PC-3 (cell line): ENCODE measurements around the gene AP1M2. TPM values are rescaled to one million over a fixed set of nuclear protein-coding genes. Genes with fewer than 3 reads are reported as not detected.

ENCODE experiments used
- ATAC-seq: fragments of 200-7000 bp; cut with Tn5 transposase; 2 replicates; pipeline ENCODE4 v1.9.1; 2020; ENCODE audit warnings: mild to moderate bottlenecking, moderate library complexity
- BruUV-seq: library from RNA; stranded (reverse); fragments of 400-500 nt; replicated peaks from 2 replicates; lab custom pipeline; 2021; lab: Mats Ljungman, UMichigan
- CTCF ChIA-PET: fragments of 300-600 bp; sonication (Branson Sonifier 250); formaldehyde crosslinking; loops from one replicate; lab custom pipeline; 2022; ENCODE audit warnings: antibody characterized with exemption; lab: Charles Lee
- POLR2A ChIA-PET: fragments of 300-600 bp; sonication (Branson Sonifier 250); formaldehyde crosslinking; loops from one replicate; lab custom pipeline; 2022; ENCODE audit warnings: antibody characterized with exemption; ENCODE audit not compliant: unreplicated experiment; lab: Charles Lee
- DNase-seq: peaks from one replicate; pipeline ENCODE4 v3.0.0-alpha.2; 2015
- H2AFZ ChIP-seq: fragments of 300-600 bp; sonication (generic); 2 replicates; pipeline ENCODE4 v1.6.0; 2016; ENCODE audit warnings: antibody characterized with exemption, low read length
- H3F3A ChIP-seq: fragments of 300-600 bp; sonication (generic); one replicate; pipeline ENCODE4 v1.6.0; 2017; ENCODE audit warnings: antibody characterized with exemption, low read length, control low read depth, mild to moderate bottlenecking; ENCODE audit not compliant: unreplicated experiment
- H3K27ac ChIP-seq: fragments of 300-600 bp; sonication (generic); 2 replicates; pipeline ENCODE4 v1.5.1; 2016; ENCODE audit warnings: mild to moderate bottlenecking, low read length
- H3K27me3 ChIP-seq: fragments of 300-600 bp; sonication (generic); 2 replicates; pipeline ENCODE4 v1.6.1; 2016; ENCODE audit warnings: low read length, mixed read lengths
- H3K36me3 ChIP-seq: fragments of 300-600 bp; sonication (generic); 2 replicates; pipeline ENCODE4 v1.6.1; 2016; ENCODE audit warnings: low read depth, mixed run types, low read length, mixed read lengths
- H3K4me1 ChIP-seq: fragments of 300-600 bp; sonication (generic); 2 replicates; pipeline ENCODE4 v1.5.1; 2016; ENCODE audit warnings: low read length; ENCODE audit not compliant: insufficient read depth
- H3K4me2 ChIP-seq: fragments of 300-600 bp; sonication (generic); 2 replicates; pipeline ENCODE4 v1.6.0; 2016; ENCODE audit warnings: low read length
- H3K4me3 ChIP-seq: fragments of 300-600 bp; sonication (generic); 2 replicates; pipeline ENCODE4 v1.5.1; 2016; ENCODE audit warnings: mild to moderate bottlenecking, low read length, mixed read lengths
- H3K79me2 ChIP-seq: fragments of 300-600 bp; sonication (generic); 2 replicates; pipeline ENCODE4 v1.6.1; 2017; ENCODE audit warnings: low read length, mixed read lengths
- H3K9ac ChIP-seq: fragments of 300-600 bp; sonication (generic); 2 replicates; pipeline ENCODE4 v1.6.0; 2016; ENCODE audit warnings: mild to moderate bottlenecking, low read length
- H3K9me2 ChIP-seq: fragments of 300-600 bp; sonication (generic); replicated peaks from 2 replicates; pipeline ENCODE4 v1.6.1; 2016; ENCODE audit warnings: mixed run types, low read length, mixed read lengths
- H3K9me3 ChIP-seq: fragments of 300-600 bp; sonication (generic); 2 replicates; pipeline ENCODE4 v1.6.1; 2016; ENCODE audit warnings: low read length, mixed read lengths
- H4K20me1 ChIP-seq: fragments of 300-600 bp; sonication (generic); 2 replicates; pipeline ENCODE4 v1.6.1; 2016; ENCODE audit warnings: low read length, mixed read lengths
- CTCF ChIP-seq: fragments of 300-600 bp; sonication (generic); conservative IDR thresholded peaks from 2 replicates; pipeline ENCODE4 v1.5.1; 2017; ENCODE audit warnings: antibody characterized with exemption, low read depth, mild to moderate bottlenecking, low read length
- EZH2 ChIP-seq: fragments of 300-600 bp; sonication (generic); IDR thresholded peaks from one replicate; pipeline ENCODE4 v1.6.1; 2017; ENCODE audit warnings: antibody characterized with exemption, mild to moderate bottlenecking, low read length; ENCODE audit not compliant: unreplicated experiment
- EZH2phosphoT487 ChIP-seq: fragments of 300-600 bp; sonication (generic); IDR thresholded peaks from 2 replicates; pipeline ENCODE4 v1.6.1; 2018; ENCODE audit warnings: mild to moderate bottlenecking, antibody characterized with exemption, low read length, borderline replicate concordance
- intact Hi-C: fragments of 100-400 bp; cut with micrococcal nuclease; formaldehyde crosslinking; loops from 2 replicates; pipeline ENCODE4 v1.9.0; 2023
- total RNA-seq: library from RNA; depleted of rRNA; stranded (reverse); fragments of >200 nt; gene quantifications from 2 replicates; pipeline ENCODE4 v1.2.3, GENCODE V29; 2014

AP1M2 gene
- total RNA-seq, 1 experiment from 2014 or later, result 50.0 TPM

DNA sequence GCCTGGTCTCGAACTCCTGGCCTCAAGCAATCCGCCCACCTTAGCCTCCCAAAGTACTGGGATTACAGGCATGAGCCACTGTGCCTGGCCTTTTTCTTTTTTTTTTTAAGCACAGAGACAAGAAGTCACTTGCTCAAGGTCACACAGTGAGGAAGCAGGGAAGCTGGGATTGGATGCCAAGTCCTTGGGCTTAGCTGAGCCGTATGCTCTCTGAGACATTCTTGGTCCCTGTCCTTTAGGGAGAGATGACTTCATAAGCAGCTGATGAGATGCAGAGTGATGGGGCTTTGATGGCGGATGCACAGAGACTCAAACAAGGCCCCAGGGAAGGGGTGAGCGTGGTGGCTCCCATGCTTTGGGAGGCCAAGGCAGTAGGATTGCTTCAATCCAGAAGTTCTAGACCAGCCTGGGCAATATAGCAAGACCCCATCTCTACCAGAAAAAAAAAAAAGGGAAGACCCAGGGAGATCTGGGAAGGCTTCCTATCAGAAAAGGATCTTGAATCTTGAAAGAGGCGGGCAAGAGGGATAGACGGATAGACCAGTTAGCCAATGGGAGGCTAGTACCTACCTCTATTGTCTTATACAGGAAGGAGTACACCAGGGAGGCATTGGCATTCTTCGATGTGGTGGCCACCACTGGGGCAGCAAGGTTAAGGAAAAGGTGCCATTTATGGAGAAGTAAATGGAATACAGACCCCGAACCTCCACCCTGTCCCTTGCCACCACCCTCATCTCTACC, 3.9 kb downstream of the AP1M2 start:
- ChIA-PET POLR2A (no interaction called here), CTCF (interaction anchor here (0.6 to 3.8 kb wide), 3 partner anchors 34 to 103 kb away, joined by 4 to 90 read pairs (median 4); no protein-coding TSS in a partner anchor)
- Histone ChIP-seq H3K79me2 (no peaks in the 10 kb centered on the region), H3K36me3 (no peaks in the 10 kb centered on the region; the same call in 1 of the 2 replicates), H3K4me3 (no peak overlapping the region), H3K4me2 (no peak overlapping the region), H2AFZ (no peak overlapping the region), H3K4me1 (no peaks in the 10 kb centered on the region), H4K20me1 (no peaks in the 10 kb centered on the region), H3K27me3 (peaks cover 16% of the 10 kb centered on the region; the same call in 1 of the 2 replicates), H3K27ac (no peak overlapping the region), H3K9ac (no peak overlapping the region), H3F3A (no peaks in the 10 kb centered on the region), H3K9me2 (no peaks in the 10 kb centered on the region), H3K9me3 (no peaks in the 10 kb centered on the region)
- BruUV-seq, result no TSS peak
- ATAC-seq, result no peak
- intact Hi-C loops, result no loop called here
- TF ChIP-seq CTCF, result no peak
- no peak for TF ChIP-seq EZH2phosphoT487
- no peak for TF ChIP-seq EZH2
- DNase-seq, result no peak

DNA sequence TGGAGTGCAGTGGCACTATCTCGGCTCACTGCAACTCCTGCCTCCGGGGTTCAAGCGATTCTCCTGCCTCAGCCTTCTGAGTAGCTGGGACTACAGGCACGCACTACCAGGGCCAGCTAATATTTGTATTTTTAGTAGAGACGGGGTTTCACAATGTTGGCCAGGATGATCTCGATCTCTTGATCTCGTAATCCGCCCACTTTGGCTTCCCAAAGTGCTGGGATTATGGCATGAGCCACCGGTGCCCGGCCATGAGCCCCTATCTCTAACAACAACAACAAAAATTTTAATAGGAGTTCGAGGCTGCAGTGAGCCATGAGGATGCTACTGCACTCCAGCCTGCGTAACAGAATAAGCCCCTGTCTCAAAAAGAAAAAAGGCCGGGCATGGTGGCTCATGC, 5.0 kb downstream of the AP1M2 start:
- Histone ChIP-seq H3K4me1 (no peaks in the 10 kb centered on the region), H4K20me1 (no peaks in the 10 kb centered on the region), H3K9me2 (no peaks in the 10 kb centered on the region), H3K9me3 (no peaks in the 10 kb centered on the region), H3K27ac (no peak overlapping the region), H3K36me3 (no peaks in the 10 kb centered on the region; the same call in 1 of the 2 replicates), H3K4me2 (no peak overlapping the region), H2AFZ (no peak overlapping the region), H3K27me3 (peaks cover 7% of the 10 kb centered on the region; the same call in 1 of the 2 replicates), H3F3A (no peaks in the 10 kb centered on the region), H3K79me2 (no peaks in the 10 kb centered on the region), H3K4me3 (no peak overlapping the region), H3K9ac (no peak overlapping the region)
- intact Hi-C loops, result no loop called here
- TF ChIP-seq EZH2phosphoT487 (no peak), CTCF (no peak), EZH2 (no peak)
- no TSS peak for BruUV-seq
- ChIA-PET POLR2A (no interaction called here), CTCF (interaction anchor here (1.6 to 3.8 kb wide), 2 partner anchors 62 to 118 kb away, joined by 17 to 90 read pairs; no protein-coding TSS in a partner anchor)
- DNase-seq (no peak), ATAC-seq (no peak)
